ENCODE data around the gene NKX6-1. TPM values are rescaled to one million over a fixed set of nuclear protein-coding genes. Genes with fewer than 3 reads are reported as not detected.

The NKX6-1 gene
- total and polyA plus RNA-seq, 9 of the 15 experiments (the other 6 are each of a cell fraction or from before 2014, with no cell fraction given), result not detected

DNA sequence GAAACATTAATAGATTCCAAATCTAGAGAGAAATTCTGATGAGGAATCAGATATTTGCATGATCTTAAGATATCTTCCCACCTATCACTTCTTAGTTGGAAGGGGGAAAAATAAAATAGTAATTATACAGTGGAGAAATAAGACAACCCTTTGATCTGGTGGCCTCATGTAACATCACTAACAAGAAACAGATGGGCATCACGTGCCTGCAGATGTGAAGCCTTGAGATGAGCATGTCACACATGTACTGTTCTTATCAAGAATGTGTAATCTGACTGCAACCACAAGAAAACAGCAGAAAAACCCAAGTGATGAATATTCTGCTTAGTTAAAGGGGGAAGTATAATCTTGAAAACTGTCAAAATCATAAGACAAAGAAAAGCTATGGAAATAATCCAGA, 31.4 kb upstream of the NKX6-1 start (continued):
- no peak for TF ChIP-seq MTA1 (IDR thresholded peaks at IDR 0.05; ENCODE audit: borderline replicate concordance)
- TF ChIP-seq TFE3 (CRISPR knock-in tag; IDR thresholded peaks at IDR 0.05), result 0 out of 2 replicates have a peak, but pooled peaks have one; percentile 13

DNA sequence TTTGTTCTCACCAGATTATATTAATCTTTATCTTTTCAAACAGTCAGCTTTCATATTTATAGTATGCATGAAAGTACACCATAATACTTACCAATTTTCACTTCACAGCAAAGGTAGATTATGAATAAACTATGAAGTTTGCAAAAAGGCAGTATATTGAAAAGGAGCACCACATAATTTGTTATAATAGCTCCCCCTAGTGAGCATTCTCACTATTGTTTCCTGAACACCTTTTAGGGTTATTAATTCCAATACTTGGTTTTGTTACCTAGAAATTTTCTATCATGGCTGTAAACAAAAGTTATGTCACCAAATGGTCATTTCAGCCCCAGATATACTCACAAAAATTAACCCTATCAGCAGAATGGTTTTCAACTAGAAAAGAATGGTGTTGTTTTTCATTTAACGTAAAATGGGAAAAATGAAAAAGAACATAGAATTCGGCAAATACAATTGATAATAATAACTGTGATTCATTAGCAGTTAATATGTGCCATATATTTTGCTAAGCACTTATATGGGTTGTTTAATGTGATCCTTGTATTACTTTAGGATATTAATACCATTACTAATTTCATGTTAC, 30.2 kb upstream of the NKX6-1 start:
- H3K79me2 ChIP-seq (ENCODE audit: control insufficient read depth, insufficient read depth, low read length), result no peaks in the 10 kb centered on the region
- peak; percentile 15 for FAIRE-seq
- TF ChIP-seq RAD21 (CRISPR knock-in tag; conservative IDR thresholded peaks at IDR 0.05 in 1 of 2, IDR thresholded peaks at IDR 0.05 in 1 of 2) (peak; percentile 36 to 62; a peak in 3 of 4 replicates), ETV1 (tag; conservative IDR thresholded peaks at IDR 0.05; ENCODE audit: low read depth) (0 out of 2 replicates have a peak, but pooled peaks have one; percentile 8), KLF16 (IDR thresholded peaks at IDR 0.05) (0 out of 2 replicates have a peak, but pooled peaks have one; percentile 8), GATAD2B (IDR thresholded peaks at IDR 0.05; ENCODE audit: borderline replicate concordance) (0 out of 2 replicates have a peak, but pooled peaks have one; percentile 25), TAF9B (IDR thresholded peaks at IDR 0.05; ENCODE audit: partially characterized antibody) (no peak), HNRNPUL1 (IDR thresholded peaks at IDR 0.05; ENCODE audit: low read length) (no peak), CREB5 (CRISPR knock-in tag; IDR thresholded peaks at IDR 0.05) (no peak), MEIS2 (IDR thresholded peaks at IDR 0.05; ENCODE audit: partially characterized antibody) (no peak)
- TF ChIP-seq, protein P1, sequence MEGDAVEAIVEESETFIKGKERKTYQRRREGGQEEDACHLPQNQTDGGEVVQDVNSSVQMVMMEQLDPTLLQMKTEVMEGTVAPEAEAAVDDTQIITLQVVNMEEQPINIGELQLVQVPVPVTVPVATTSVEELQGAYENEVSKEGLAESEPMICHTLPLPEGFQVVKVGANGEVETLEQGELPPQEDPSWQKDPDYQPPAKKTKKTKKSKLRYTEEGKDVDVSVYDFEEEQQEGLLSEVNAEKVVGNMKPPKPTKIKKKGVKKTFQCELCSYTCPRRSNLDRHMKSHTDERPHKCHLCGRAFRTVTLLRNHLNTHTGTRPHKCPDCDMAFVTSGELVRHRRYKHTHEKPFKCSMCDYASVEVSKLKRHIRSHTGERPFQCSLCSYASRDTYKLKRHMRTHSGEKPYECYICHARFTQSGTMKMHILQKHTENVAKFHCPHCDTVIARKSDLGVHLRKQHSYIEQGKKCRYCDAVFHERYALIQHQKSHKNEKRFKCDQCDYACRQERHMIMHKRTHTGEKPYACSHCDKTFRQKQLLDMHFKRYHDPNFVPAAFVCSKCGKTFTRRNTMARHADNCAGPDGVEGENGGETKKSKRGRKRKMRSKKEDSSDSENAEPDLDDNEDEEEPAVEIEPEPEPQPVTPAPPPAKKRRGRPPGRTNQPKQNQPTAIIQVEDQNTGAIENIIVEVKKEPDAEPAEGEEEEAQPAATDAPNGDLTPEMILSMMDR (IDR thresholded peaks at IDR 0.05 in 2 of 3, conservative IDR thresholded peaks at IDR 0.05 in 1 of 3; ENCODE audit: insufficient read depth in 2 of 3, low read depth in 1 of 3, low read length in 3 of 3), result peak in 1 of 3 experiments; percentile 74; a peak in 2 of 6 replicates
- BruUV-seq (replicated peaks), result no TSS peak
- H3K36me3 ChIP-seq (ENCODE audit: control insufficient read depth, insufficient read depth, low read length), result no peaks in the 10 kb centered on the region
- no peaks in the 10 kb centered on the region for H3K9me3 ChIP-seq (replicated peaks; ENCODE audit: control insufficient read depth, insufficient read depth, low read depth, low read length)
- no peak overlapping the region for H3K27ac ChIP-seq (ENCODE audit: extremely low read depth, low read depth, low read length)
- no peaks in the 10 kb centered on the region for H3K4me1 ChIP-seq (replicated peaks in 1 of 2; ENCODE audit: control insufficient read depth in 2 of 2, insufficient read depth in 2 of 2, low read length in 2 of 2)
- H3K4me2 ChIP-seq (ENCODE audit: insufficient read depth, low read length), result no peak overlapping the region
- in situ Hi-C loops (cut with MboI), result no loop called here
- H3K4me3 ChIP-seq, result no peak overlapping the region
- POLR2A ChIA-PET, result interaction anchor here (0.6 to 0.7 kb wide), 2 partner anchors 216 to 545 kb away, joined by 3 read pairs; no protein-coding TSS in a partner anchor
- H2AFZ ChIP-seq (ENCODE audit: low read depth, low read length), result no peak overlapping the region
- peak; percentile 16 to 36 (median 30) for DNase-seq (ENCODE audit: extremely low read depth in 1 of 4, low spot score in 3 of 4)
- H3K9ac ChIP-seq (ENCODE audit: insufficient read depth in 1 of 2, low read depth in 2 of 2, low read length in 2 of 2), result no peak overlapping the region
- WGBS (ENCODE audit: insufficient coverage, low coverage, missing lambda C conversion rate), result 28% methylated on average over 2 of the region's 2 CpGs
- H4K20me1 ChIP-seq (replicated peaks; ENCODE audit: control insufficient read depth, insufficient read depth, low read length), result no peaks in the 10 kb centered on the region
- no peaks in the 10 kb centered on the region; a peak in 1 of 5 replicates for H3K27me3 ChIP-seq (ENCODE audit: control insufficient read depth in 2 of 2, insufficient read depth in 2 of 2, low read length in 2 of 2)
- H3K9me1 ChIP-seq (ENCODE audit: control insufficient read depth, insufficient read depth, low read length), result no peaks in the 10 kb centered on the region
- intact Hi-C loops (cut with micrococcal nuclease), result no loop called here
- peak; percentile 65; the same call in 2 of the 3 replicates for ATAC-seq
- CTCF ChIA-PET (ENCODE audit: low intra/inter-chr PET ratio), result no interaction called here
